ENCODE measurements around the gene MYBBP1A. TPM values are rescaled to one million over a fixed set of nuclear protein-coding genes. Genes with fewer than 3 reads are reported as not detected.

Gene MYBBP1A
- polyA plus RNA-seq, 2 of the 4 experiments (the other 2 are of a cell fraction), result 42.9 to 95.1 TPM

DNA sequence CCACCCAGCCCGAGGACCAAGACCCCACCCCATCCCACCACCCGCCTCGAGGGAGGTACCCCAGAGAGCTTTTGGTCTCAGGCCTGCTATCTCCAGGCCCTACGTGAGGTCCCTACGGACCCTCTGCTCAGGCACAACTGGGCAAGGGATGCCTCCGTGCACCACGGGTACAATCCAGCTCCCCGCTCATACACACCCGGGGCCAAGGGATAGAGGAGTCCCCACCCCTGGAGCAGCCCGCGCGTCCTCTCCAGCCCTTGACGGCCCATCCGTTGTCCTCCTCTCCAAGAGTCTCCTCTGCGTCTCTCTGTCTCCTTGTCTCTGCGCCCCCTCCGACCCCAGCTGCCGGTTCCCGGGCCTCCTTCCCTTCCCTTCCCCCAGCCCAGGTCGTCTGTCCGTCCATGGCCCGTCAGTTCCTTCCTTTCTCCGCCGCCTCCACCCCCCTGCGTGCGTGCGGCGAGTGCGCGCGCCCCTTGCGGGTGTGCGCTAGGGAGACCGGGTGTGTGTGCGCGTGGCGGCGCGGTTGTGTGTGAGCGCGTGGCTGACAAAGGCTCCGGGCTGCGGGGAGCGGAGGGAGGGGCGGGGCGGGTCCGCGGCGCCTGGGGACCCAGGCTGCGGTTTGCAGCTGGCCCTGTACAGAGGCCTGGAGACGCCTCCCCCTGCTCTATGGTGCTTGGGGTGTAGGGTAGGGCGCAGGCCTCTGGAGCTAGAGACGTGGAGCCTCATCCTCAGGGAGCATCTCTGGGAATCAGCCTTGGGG is 55.6 kb downstream of the MYBBP1A start:
- ATAC-seq (peak; percentile 11 to 42; a peak in 3 of 6 replicates), DNase-seq (ENCODE audit: low read depth in 1 of 2, low spot score in 1 of 2) (peak; percentile 38 to 39), FAIRE-seq (no peak)
- ChIA-PET POLR2A (interaction anchor here (1.1 kb wide), 2 partner anchors 17 to 55 kb away, joined by 3 to 4 read pairs; partner anchors contain the start of gene MYBBP1A), CTCF (interaction anchor here (0.7 to 3.0 kb wide), 8 partner anchors 9 to 300 kb away, joined by 3 to 17 read pairs (median 3); no protein-coding TSS in a partner anchor)
- peak overlapping the region; percentile 49; the same call in 2 of the 3 replicates for H3K4me3 ChIP-seq
- 8% methylated on average over 21 of the region's 53 CpGs for WGBS (ENCODE audit: missing lambda C conversion rate)
- H3K4me2 ChIP-seq, result peak overlapping the region; percentile 98
- TF ChIP-seq MAZ (IDR thresholded peaks at IDR 0.05; ENCODE audit: borderline replicate concordance, low read depth, low read length) (no peak), HDAC2 (IDR thresholded peaks at IDR 0.05) (peak; percentile 88), FOXS1 (CRISPR knock-in tag; IDR thresholded peaks at IDR 0.05) (no peak)
- H3K9me3 ChIP-seq, result no peaks in the 10 kb centered on the region
- no peak overlapping the region for H3K27ac ChIP-seq
- H3K4me1 ChIP-seq, result peaks cover 25% of the 10 kb centered on the region

DNA sequence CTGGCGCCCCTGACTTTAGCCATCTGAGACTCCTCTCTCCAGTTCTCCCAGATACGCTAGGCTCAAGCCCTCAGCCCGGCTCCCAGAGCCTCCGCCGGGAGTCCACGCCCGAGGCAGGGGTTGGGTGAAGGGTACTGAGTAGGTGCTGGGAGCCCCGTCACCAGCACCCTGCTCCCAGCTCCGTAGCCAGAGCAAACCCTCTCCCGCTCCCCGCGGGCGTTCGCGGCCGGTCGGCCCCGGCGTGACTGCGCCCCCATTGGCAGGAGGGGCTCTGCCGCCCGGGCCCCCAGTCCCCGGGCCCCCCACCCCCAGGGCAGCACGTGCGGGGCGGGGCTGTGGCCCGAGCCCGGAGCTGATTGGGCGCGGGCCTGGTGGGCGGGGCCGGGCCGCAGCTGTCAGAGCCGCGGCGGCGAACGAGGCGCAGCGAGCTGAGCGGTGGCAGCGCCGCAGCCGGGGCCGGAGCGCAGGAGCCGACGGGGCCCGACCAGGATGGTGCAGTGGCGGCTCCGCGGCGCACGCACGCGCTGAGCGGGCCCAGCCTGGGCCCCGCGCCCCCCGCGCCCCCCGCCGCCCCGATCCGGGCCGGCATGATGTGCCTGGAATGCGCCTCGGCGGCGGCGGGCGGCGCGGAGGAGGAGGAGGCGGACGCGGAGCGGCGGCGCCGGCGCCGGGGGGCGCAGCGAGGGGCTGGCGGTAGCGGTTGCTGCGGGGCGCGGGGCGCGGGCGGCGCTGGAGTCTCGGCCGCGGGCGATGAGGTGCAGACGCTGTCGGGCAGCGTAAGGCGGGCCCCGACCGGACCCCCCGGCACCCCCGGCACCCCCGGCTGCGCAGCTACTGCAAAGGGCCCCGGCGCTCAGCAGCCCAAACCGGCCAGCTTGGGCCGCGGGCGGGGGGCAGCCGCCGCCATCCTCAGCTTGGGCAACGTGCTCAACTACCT is 56.5 kb downstream of the MYBBP1A start, which contains the start of gene SPNS2:
Gene SPNS2 (plus strand): TSS at position 421 of the 937 bp plus-strand sequence. CDS start 167 bp downstream, at position 588.
- TF ChIP-seq BHLHE40 (IDR thresholded peaks at IDR 0.05; ENCODE audit: low read depth, low read length) (0 out of 2 replicates have a peak, but pooled peaks have one; percentile 35), NFE2L2 (conservative IDR thresholded peaks at IDR 0.05; ENCODE audit: low read length) (no peak), HOXB13 (CRISPR knock-in tag; IDR thresholded peaks at IDR 0.05; ENCODE audit: low read depth) (no peak)
- TF ChIP-seq, protein P1, sequence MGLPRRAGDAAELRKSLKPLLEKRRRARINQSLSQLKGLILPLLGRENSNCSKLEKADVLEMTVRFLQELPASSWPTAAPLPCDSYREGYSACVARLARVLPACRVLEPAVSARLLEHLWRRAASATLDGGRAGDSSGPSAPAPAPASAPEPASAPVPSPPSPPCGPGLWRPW (IDR thresholded peaks at IDR 0.05), result no peak
- POLR2A ChIA-PET, result interaction anchor here (0.6 to 1.1 kb wide), 3 partner anchors 17 to 56 kb away, joined by 3 to 4 read pairs (median 3); partner anchors contain the start of gene MYBBP1A

DNA sequence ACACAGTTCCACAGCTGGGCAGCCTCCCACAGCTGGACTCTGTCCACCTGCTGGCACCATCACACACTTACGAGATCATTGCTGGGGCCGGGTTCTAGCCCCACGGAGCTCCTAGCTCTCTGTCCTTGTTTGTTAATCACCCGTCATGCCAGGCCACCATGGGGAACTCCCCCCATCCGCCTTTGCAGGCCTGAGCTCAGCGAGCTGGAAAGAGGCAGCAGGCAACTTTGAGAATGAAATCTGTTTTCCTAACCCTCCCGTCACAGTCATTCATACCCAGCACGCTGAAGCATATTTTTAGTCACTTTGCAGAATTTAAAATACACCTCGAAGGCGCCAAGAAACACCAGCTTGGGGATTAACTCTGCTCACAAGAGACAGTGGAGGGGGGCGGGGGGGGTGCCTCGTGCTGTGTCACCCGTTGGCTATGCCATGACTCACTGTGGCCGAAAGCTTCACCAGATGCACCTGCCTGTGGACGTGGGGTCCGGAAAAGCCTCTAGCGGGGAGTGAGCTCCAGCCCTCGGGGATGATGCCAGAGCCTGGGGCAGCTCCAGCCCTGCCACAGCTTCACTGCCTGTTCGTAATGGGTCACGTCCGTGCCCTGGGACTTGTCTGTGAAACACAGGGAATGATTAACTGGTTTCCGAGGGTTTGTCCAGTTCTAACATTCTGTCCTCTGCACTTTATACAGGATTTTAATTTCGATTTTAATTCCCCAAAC is 57.9 kb downstream of the MYBBP1A start:
- H3K27ac ChIP-seq, result no peak overlapping the region
- H3K4me3 ChIP-seq, result no peak overlapping the region
- FAIRE-seq (no peak), DNase-seq (ENCODE audit: low read depth in 1 of 2, low spot score in 1 of 2) (peak in 1 of 2 experiments; percentile 40), ATAC-seq (peak in 1 of 2 experiments; percentile 12; a peak in 3 of 6 replicates)
- ChIA-PET CTCF (interaction anchor here (0.5 to 2.2 kb wide), 5 partner anchors 11 to 78 kb away, joined by 3 to 6 read pairs (median 3); no protein-coding TSS in a partner anchor), POLR2A (no interaction called here)
- peak overlapping the region; percentile 98 for H3K4me2 ChIP-seq
- H3K9me3 ChIP-seq, result no peaks in the 10 kb centered on the region
- no peak for TF ChIP-seq ZNF302 (CRISPR knock-in tag; IDR thresholded peaks at IDR 0.05)
- no peak for TF ChIP-seq FOSL2 (IDR thresholded peaks at IDR 0.05)
- peak; percentile 34; the same call in 1 of the 2 replicates for TF ChIP-seq FOSL2 (CRISPR knock-in tag; IDR thresholded peaks at IDR 0.05)
- H3K4me1 ChIP-seq, result peaks cover 38% of the 10 kb centered on the region
- WGBS (ENCODE audit: missing lambda C conversion rate), result 19% methylated on average over 23 of the region's 23 CpGs

More for the DNA sequence above, 56.5 kb downstream of the MYBBP1A start, which contains the start of gene SPNS2:
- Histone ChIP-seq H3K4me3 (peak within 1 kb of the TSS; percentile 49), H3K4me1 (peaks cover 25% of the 10 kb centered on the region), H3K4me2 (peak within 1 kb of the TSS; percentile 98), H3K9me3 (no peaks in the 10 kb centered on the region), H3K27ac (peak within 1 kb of the TSS in 1 of 2 experiments; percentile 23; a peak in 2 of 6 replicates)
- CTCF ChIA-PET, result interaction anchor here (0.6 to 3.0 kb wide), 8 partner anchors 10 to 133 kb away, joined by 3 to 17 read pairs (median 4); partner anchors contain the start of gene UBE2G1
- WGBS (ENCODE audit: missing lambda C conversion rate), result 1% methylated on average over 44 of the region's 117 CpGs
- peak; percentile 55 to 93 for DNase-seq (ENCODE audit: low read depth in 1 of 2, low spot score in 1 of 2)
- FAIRE-seq, result no peak
- peak; percentile 67 to 78 for ATAC-seq

DNA sequence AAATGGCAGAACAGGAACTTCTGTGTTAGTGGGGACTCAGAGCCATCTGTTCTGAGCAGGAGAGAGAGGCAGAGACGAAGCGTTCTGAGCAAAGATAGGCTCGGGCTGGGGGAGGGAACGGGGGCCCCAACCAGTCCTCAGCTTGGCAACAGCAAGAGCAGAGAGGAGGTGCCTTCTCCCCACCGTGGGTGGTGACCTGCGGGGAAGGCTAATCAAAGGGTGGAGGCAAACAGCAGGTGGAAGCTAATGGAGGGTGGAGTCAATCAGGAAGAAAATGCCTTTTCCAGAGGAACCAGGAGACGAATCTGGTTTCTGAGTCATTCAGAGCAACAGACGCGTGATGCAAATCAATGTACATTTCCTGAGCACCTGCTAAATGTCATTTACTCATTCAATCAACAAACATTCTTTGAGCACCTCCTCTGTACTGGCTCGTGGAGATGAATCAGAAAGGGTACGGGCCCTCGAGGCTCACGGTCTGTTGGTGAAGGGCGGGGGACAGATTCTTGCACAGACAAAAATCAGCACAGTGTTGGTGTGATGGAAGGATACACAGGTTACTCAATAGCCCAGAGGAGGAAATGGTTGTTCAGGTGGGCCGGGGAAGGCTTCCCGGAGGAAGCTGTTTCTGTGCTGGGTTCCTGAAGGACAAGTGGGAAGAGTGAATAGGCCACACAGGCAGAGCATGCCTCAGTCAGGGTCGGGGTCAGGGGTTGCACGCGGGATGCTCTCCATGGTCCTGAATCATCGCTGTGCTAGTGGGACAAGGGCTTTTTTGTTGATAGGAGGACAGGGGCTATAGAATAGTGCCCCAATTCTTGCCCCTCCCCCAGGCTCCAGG is 62.2 kb downstream of the MYBBP1A start:
- ChIA-PET POLR2A (interaction anchor here (0.6 kb wide), 1 partner anchor 48 kb away, joined by 3 read pairs; no protein-coding TSS in a partner anchor), CTCF (interaction anchor here (0.6 to 1.5 kb wide), 6 partner anchors 9 to 276 kb away, joined by 3 read pairs; partner anchors contain the start of gene MYBBP1A)
- H3K4me1 ChIP-seq, result peaks cover 32% of the 10 kb centered on the region
- H3K4me2 ChIP-seq, result peak overlapping the region; percentile 50
- FAIRE-seq (peak; percentile 43), ATAC-seq (peak; percentile 28 to 60), DNase-seq (ENCODE audit: low read depth in 1 of 2, low spot score in 1 of 2) (peak; percentile 51 to 64)
- H3K27ac ChIP-seq, result no peak overlapping the region; a peak in 1 of 6 replicates
- H3K4me3 ChIP-seq, result no peak overlapping the region
- H3K9me3 ChIP-seq, result no peaks in the 10 kb centered on the region
- 22% methylated on average over 20 of the region's 20 CpGs for WGBS (ENCODE audit: missing lambda C conversion rate)
- peak; percentile 15; the same call in 1 of the 2 replicates for TF ChIP-seq JUNB (IDR thresholded peaks at IDR 0.05)
- TF ChIP-seq EHMT2 (IDR thresholded peaks at IDR 0.05; ENCODE audit: low read depth), result peak; percentile 72
- TF ChIP-seq NFE2L2 (conservative IDR thresholded peaks at IDR 0.05; ENCODE audit: low read length), result no peak
- TF ChIP-seq FOSL2 (IDR thresholded peaks at IDR 0.05), result no peak
- TF ChIP-seq FOSL2 (CRISPR knock-in tag; IDR thresholded peaks at IDR 0.05), result no peak
- TF ChIP-seq, protein P2, sequence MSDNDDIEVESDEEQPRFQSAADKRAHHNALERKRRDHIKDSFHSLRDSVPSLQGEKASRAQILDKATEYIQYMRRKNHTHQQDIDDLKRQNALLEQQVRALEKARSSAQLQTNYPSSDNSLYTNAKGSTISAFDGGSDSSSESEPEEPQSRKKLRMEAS (IDR thresholded peaks at IDR 0.05), result no peak
- TF ChIP-seq, protein P3, sequence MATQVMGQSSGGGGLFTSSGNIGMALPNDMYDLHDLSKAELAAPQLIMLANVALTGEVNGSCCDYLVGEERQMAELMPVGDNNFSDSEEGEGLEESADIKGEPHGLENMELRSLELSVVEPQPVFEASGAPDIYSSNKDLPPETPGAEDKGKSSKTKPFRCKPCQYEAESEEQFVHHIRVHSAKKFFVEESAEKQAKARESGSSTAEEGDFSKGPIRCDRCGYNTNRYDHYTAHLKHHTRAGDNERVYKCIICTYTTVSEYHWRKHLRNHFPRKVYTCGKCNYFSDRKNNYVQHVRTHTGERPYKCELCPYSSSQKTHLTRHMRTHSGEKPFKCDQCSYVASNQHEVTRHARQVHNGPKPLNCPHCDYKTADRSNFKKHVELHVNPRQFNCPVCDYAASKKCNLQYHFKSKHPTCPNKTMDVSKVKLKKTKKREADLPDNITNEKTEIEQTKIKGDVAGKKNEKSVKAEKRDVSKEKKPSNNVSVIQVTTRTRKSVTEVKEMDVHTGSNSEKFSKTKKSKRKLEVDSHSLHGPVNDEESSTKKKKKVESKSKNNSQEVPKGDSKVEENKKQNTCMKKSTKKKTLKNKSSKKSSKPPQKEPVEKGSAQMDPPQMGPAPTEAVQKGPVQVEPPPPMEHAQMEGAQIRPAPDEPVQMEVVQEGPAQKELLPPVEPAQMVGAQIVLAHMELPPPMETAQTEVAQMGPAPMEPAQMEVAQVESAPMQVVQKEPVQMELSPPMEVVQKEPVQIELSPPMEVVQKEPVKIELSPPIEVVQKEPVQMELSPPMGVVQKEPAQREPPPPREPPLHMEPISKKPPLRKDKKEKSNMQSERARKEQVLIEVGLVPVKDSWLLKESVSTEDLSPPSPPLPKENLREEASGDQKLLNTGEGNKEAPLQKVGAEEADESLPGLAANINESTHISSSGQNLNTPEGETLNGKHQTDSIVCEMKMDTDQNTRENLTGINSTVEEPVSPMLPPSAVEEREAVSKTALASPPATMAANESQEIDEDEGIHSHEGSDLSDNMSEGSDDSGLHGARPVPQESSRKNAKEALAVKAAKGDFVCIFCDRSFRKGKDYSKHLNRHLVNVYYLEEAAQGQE (IDR thresholded peaks at IDR 0.05), result peak; percentile 94
- peak; percentile 50; the same call in 1 of the 2 replicates for TF ChIP-seq HOXB5 (CRISPR knock-in tag; IDR thresholded peaks at IDR 0.05)
- 0 out of 2 replicates have a peak, but pooled peaks have one; percentile 65 for TF ChIP-seq ZNF302 (CRISPR knock-in tag; IDR thresholded peaks at IDR 0.05)
- TF ChIP-seq EHF (CRISPR knock-in tag; IDR thresholded peaks at IDR 0.05), result 0 out of 2 replicates have a peak, but pooled peaks have one; percentile 40
- no peak for TF ChIP-seq JUN (IDR thresholded peaks at IDR 0.05)
